ENCODE measurements around the gene DIDO1. TPM values are rescaled to one million over a fixed set of nuclear protein-coding genes. Genes with fewer than 3 reads are reported as not detected.

DIDO1 gene
- polyA plus RNA-seq (2014; cell fraction: cytosol; rRNA removed): 66.0 and 80.4 TPM in 2 replicates
- 235 and 328 TPM in 2 replicates for polyA plus RNA-seq (2014; cell fraction: nucleus; rRNA removed)

GRCh38 chr20:62926229-62927127 is at the start of gene DIDO1:
Gene DIDO1 (minus strand): TSS chr20:62926505.
- peak; percentile 90 for DNase-seq (ENCODE audit: low spot score)

GRCh38 chr20:62975251-62975760 is 49.0 kb upstream of the DIDO1 start:
- no peak for DNase-seq (ENCODE audit: low spot score)

GRCh38 chr20:62972845-62973745 is 46.8 kb upstream of the DIDO1 start:
- DNase-seq (ENCODE audit: low spot score): no peak

DNA sequence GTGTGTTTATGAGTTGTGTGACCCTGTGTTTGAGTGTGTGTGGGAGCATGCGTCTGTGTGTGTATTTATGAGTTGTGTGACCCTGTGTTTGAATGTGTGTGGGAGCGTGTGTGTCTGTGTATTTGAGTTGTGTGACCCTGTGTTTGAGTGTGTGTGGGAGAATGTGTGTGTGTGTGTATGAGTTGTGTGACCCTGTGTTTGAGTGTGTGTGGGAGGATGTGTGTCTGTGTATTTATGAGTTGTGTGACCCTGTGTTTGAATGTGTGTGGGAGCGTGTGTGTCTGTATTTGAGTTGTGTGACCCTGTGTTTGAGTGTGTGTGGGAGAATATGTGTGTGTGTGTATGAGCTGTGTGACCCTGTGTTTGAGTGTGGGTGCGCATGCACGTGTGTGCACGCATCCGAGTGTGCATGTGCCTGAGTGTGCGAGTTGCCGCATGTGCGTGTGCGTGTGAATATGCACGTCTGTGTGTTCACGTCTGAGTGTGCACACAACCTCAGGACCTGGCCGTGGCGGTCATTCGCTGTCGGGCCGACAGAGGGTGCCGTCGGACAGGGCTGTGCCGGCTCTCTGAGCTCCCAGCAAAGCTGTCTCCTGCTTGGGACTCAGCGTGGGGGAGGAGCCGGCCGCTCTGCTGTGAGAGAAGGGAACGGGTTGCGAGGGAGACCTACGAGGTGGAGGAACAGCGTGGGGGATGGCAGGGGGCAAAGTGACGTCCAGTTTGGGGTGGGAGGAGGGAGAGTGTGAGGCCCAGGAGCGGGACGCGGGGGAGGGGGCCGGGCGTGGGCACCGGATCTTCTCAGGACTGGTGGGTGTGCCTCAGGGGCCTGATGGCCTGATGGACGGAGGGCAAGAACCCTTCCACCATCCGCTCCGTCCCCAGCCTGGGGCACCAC is 45.9 kb upstream of the DIDO1 start:
- DNase-seq (ENCODE audit: low spot score): peak; percentile 87

GRCh38 chr20:62971211-62971949 is 45.1 kb upstream of the DIDO1 start:
- no peak for DNase-seq (ENCODE audit: low spot score)

DNA sequence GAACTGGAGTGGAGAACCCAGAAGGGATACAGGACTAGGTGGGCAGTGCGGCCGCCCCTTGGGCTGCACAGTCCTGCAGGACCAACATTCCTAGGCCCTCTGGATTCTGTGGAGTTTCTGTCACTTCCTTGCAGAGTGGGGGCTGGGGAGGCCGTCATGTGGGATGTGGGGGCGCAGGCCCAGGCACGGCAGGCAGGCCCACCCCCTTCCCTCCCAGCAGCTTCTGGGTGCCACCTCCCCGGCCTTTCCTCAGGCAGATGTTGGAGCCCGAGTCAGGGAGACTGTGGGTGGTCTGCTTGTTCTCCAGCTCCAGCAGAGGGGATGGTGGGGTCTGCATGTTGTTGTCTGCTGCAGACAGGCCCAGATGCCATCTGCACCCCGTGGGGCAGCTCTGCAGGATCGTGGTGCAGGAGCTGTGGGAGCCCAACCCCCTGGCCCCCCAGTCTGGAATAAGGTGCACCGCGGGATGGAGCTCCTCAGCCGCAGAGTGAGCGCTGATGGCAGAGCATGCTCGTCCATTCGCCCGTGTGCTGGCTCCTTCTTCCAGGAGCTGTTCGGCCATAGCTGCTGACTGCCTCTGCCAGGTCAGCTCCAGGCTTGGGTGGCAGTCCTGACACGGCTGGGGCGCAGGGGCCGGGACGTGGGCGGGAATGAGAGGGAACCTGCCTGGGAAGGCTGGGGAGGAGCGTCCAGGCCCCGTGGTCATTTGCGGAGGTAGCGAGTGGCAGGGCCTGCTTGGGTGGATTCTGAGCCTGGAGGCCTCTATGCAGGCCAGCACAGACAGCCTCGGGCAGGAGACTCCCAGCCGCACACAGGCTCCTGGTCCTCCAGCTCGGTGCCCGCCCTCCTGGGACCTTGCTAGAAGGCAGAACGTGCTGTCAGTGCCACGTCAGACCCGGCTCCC is 44.3 kb upstream of the DIDO1 start:
- DNase-seq (ENCODE audit: low spot score): no peak

DNA sequence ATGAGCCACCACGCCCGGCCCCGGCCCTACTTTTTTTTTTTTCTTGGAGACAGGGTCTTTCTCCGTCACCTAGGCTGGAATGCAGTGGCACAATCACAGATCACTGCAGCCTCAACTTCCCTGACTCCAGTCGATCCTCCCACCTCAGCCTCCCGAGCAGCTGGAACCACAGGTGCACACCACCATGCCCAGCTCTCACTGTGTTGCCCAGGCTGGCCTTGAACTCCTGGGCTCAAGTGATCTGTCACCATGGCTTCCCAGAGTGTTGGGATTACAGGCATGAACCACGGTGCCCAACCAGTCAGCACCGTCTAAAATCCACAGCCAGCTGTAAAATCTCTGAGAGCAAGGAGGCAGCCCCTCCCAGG is 43.6 kb upstream of the DIDO1 start:
- DNase-seq (ENCODE audit: low spot score): no peak

GRCh38 chr20:62969179-62969760 is 43.0 kb upstream of the DIDO1 start:
- DNase-seq (ENCODE audit: low spot score): no peak

DNA sequence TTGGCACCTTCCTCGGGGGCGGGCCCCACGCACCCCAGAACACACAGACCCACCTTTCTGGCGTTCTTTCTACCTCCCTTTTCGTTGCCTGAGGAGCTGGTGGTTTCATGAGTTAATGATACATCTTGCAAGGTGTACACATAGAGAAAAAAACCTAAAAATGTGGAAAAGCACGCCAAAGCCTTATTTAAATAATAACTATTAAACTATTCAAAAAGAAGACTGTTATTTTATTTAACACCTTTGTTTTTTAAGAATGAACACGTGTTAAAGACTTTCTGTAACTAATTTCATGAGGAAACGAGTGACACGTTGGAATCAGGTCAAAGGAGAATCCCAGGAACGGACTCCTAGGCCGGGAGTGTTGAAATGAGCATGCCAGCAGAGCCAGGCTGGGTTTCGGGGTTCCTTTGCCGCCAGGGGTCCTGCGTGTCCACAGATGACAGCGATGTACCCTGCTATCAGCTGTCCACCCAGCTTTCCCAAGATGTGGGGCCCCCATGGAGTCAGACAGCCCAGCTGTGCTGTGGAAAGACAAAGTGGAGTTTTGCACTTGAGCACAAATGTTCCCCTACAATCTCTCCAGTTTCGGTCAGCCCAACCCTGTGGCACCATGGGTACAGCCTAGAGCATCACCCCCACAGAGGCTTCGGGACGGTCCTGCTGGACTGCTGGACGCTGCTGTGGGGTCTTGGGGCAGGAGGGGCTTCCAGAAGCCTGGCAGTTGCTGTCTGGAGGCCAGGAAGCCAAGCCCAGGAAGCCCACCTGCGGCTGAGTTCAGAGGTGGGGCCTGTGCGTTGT is 42.3 kb upstream of the DIDO1 start:
- no peak for DNase-seq (ENCODE audit: low spot score)

- no peak for DNase-seq (ENCODE audit: low spot score)
Measured at GRCh38 chr20:62967628-62968351, 41.5 kb upstream of the DIDO1 start.

GRCh38 chr20:62967149-62967501 is 40.8 kb upstream of the DIDO1 start:
- DNase-seq (ENCODE audit: low spot score): no peak

DNA sequence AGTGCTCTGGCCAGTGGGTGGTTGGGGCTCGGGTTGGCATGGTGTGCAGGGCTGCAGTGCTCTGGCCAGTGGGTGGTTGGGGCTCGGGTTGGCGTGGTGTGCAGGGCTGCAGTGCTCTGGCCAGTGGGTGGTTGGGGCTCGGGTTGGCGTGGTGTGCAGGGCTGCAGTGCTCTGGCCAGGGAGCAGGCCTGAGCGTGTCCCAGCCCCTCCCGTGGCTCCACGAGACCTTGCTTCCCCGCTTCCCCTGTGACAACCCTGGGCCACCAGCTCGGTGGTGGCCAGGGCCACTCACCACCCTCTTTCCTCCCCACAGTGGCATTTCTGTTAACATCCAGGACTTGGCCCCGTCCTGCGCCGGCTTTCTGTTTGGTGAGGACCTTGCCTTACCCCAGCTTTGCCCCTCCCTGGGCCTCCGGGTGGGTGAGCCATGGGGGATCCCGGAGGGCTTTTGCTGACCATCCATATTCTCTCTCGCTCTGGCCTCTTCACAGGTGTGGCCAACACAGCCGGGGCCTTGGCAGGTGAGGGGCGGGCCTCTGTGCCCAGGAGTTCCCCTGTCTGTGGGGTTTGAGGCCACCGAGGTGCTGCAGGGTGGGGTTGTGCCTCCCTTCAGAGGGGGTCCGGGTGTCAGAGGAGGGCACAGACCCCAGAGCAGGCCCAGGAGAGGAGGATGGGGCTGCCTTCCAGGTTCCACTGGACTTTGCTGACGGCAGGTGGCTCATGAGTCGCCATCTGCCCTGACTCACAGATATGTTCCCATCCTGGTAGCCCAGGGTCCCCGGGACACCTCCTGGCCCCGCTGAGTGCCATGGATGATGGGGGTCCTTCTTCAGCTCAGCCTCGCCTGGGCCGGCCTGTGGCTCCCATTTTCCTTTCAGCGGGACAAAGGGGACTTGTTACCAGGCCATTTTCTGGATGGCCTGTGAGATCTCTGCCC is 40.2 kb upstream of the DIDO1 start:
- no peak for DNase-seq (ENCODE audit: low spot score)

DNA sequence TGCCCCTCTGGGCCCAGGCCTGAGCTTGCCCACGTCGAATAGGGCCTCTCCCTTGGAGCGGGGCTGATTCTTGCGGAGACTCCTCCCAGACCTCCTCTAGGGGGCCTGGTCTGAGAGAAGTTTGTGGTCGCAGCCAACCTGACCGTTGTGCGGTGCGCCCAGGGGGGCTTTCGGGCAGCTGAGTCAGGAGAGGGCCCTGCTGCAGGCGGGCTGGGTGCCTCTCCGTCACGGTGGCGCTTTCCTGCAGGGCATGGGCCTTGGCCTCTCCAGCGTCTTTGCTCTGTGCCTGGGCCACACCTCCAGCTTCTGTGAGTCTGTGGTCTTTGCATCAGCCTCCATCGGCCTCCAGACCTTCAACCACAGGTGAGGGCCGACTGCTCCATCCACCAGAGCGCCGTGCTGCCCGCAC is 39.1 kb upstream of the DIDO1 start:
- no peak for DNase-seq (ENCODE audit: low spot score)

GRCh38 chr20:62964700-62965099 is 38.4 kb upstream of the DIDO1 start:
- DNase-seq (ENCODE audit: low spot score): no peak

DNA sequence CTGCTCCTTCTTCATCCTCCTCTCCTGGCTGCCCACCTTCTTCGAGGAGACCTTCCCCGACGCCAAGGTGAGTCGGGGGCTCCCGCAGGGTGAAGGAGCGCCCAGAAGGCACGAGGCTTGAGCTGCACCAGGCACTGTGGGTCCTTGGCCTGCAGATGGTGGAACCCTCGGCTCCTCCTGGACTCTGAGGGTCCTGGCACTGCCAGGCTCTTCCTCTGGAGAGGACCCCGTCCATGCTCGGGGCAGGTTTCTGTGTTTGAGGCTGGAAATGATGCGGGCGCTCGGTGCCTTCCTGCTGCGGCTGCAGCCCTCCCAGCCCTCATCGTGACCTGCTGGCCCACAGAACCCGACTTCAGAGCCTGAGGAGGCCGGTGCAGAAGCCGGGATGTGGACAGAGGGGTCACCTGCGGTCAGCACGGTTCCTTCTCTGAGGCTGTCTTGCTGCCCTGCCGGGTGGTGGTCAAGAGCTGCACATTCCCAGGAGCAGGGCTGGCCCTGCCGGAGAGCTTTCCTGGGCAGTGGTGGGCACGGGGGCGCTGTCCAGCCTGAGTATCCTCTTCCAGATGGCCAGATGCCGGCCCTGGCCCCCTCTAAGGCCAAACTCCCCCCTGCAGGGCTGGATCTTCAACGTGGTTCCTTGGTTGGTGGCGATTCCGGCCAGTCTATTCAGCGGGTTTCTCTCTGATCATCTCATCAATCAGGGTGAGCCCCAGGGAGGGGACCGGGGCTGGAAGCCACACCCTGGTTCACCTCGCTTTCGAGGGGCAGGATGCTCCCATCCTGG is 37.5 kb upstream of the DIDO1 start:
- no peak for DNase-seq (ENCODE audit: low spot score)
